ENCODE results near the gene SNAPC5. TPM values are rescaled to one million over a fixed set of nuclear protein-coding genes. Genes with fewer than 3 reads are reported as not detected.

Gene SNAPC5, protein sequence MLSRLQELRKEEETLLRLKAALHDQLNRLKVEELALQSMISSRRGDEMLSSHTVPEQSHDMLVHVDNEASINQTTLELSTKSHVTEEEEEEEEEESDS
- polyA plus RNA-seq (2013, experiment 1 of 2): 19.0 TPM
- 23.8 TPM for polyA plus RNA-seq (2013, experiment 2 of 2)

DNA sequence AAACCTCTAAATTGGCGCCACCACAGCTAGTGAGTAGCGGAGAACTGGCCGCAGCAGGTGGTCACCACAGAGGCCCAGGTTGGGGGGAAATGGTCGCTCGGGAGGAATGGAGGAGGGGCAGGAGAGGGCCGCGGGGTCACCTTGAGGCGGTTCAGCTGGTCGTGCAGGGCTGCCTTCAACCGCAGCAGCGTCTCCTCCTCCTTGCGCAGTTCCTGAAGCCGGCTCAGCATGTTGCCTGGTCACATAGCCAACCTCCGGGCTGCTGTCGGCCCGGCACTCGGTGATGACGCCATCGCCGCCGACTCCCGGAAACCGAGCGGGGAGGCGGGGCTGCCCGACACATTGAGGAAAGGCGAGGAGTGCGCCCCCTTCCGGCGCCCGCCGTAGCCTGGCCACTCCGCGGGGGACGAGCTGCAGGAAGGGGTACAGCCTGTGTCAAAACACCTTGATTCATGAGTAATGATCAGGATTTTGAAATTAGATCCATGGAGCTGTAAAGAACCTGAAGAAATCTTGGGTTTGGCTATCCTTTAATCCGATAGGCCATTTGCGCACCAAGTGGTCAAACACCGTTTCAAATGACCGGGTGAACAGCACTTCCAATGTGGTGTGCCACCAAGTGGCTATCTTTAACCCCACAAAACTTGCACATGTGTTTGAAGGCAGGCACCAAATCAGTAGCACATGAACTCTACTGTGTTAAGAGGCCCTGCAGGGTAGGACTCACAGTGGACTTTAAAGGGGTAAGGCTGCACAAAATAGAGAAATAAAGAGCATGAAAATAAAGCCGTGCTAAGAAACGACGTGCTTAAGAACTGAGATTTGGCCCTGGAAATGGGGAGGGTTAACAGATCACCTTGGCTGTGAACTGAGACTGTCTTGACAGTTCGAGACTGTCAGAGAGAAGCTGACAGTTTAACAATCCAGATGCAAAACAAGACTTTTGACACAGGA is at the start of gene SNAPC5:
SNAPC5 (minus strand) TSS at position 261 of the 954 bp plus-strand sequence; CDS start at position 230, 31 bp downstream.
- Histone ChIP-seq H3K4me3 (ENCODE audit: low read length) (peak within 1 kb of the TSS; percentile 88), H3K36me3 (ENCODE audit: insufficient read depth, low read length) (peaks cover 80% of the 10 kb centered on the region), H3K27ac (ENCODE audit: low read depth, low read length) (peak within 1 kb of the TSS; percentile 99), H3K4me1 (ENCODE audit: insufficient read depth, low read length) (no peaks in the 10 kb centered on the region; the same call in 1 of the 2 replicates), H3K9ac (ENCODE audit: low read depth, low read length) (peak within 1 kb of the TSS; percentile 98), H3K9me3 (ENCODE audit: insufficient read depth, low read depth, low read length) (no peaks in the 10 kb centered on the region), H3K27me3 (ENCODE audit: insufficient read depth, low read length) (no peaks in the 10 kb centered on the region)
- WGBS: 11% methylated on average over 43 of the region's 43 CpGs

DNA sequence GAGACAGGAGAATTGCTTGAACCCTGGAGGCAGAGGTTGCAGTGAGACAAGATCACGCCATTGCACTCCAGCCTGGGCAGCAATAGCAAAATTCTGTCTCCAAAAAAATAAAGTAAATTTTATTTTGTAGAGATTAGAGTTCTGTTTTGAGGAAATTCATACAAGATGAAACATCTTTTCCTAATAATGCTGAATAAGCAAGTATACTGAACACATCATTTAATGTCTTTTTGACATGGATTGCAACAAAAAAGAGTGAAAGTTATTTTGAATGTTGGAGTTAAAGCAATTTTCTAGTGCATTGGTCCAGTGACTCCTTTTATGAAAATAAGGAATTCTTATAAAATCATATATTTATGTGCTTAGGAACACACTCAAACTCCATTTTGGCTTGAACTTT is 47.7 kb upstream of the SNAPC5 start:
- 100% methylated on average over 1 of the region's 1 CpG for WGBS

DNA sequence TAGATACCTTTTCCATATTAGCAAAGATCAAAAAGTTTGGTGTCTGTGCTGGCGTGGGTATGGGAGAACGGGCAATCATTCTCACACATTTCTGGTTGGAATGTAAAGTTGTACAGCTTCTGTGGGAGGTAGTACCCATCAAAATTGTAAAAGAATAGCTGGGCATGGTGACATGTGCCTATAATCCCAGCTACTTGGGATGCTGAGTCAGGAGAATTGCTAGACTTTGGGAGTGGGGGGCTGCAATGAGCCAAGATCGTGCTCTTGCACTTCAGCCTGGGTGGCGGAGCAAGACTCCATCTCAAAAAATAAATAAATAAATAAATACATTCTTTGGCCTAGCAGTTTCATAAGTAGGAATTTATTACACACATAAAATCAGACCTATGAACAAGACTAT is 45.3 kb upstream of the SNAPC5 start:
- Histone ChIP-seq H3K9ac (ENCODE audit: low read depth, low read length) (no peak overlapping the region), H3K27me3 (ENCODE audit: insufficient read depth, low read length) (no peaks in the 10 kb centered on the region), H3K36me3 (ENCODE audit: insufficient read depth, low read length) (peaks cover 77% of the 10 kb centered on the region), H3K4me3 (ENCODE audit: low read length) (no peak overlapping the region), H3K4me1 (ENCODE audit: insufficient read depth, low read length) (no peaks in the 10 kb centered on the region), H3K27ac (ENCODE audit: low read depth, low read length) (no peak overlapping the region), H3K9me3 (ENCODE audit: insufficient read depth, low read depth, low read length) (no peaks in the 10 kb centered on the region)
- 100% methylated on average over 3 of the region's 4 CpGs for WGBS

More for the DNA sequence above, 47.7 kb upstream of the SNAPC5 start:
- H3K9ac ChIP-seq (ENCODE audit: low read depth, low read length): no peak overlapping the region
- H3K36me3 ChIP-seq (ENCODE audit: insufficient read depth, low read length): peaks cover 77% of the 10 kb centered on the region
- no peaks in the 10 kb centered on the region for H3K27me3 ChIP-seq (ENCODE audit: insufficient read depth, low read length)
- H3K27ac ChIP-seq (ENCODE audit: low read depth, low read length): no peak overlapping the region
- H3K4me3 ChIP-seq (ENCODE audit: low read length): no peak overlapping the region
- no peaks in the 10 kb centered on the region for H3K4me1 ChIP-seq (ENCODE audit: insufficient read depth, low read length)
- no peaks in the 10 kb centered on the region for H3K9me3 ChIP-seq (ENCODE audit: insufficient read depth, low read depth, low read length)

DNA sequence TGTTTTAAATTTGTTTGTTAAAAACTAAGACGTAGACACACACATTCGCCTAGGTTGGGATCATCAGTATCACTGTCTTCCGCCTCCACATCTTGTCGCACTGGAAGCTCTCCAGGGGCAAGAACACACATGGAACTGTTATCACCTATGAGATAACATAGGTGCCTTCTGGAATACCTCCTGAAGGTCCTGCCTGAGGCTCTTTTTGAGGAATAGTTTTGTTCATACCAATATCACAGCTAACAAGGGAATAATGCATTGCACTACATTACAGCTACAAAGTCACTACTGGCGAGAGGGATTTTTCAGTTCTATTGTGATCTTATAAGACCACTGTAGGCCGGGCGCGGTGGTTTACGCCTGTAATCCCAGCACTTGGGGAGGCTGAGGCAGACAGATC is 37.5 kb upstream of the SNAPC5 start:
- Histone ChIP-seq H3K27me3 (ENCODE audit: insufficient read depth, low read length) (no peaks in the 10 kb centered on the region), H3K4me3 (ENCODE audit: low read length) (no peak overlapping the region), H3K9me3 (ENCODE audit: insufficient read depth, low read depth, low read length) (no peaks in the 10 kb centered on the region), H3K36me3 (ENCODE audit: insufficient read depth, low read length) (peaks cover 92% of the 10 kb centered on the region), H3K9ac (ENCODE audit: low read depth, low read length) (no peak overlapping the region), H3K4me1 (ENCODE audit: insufficient read depth, low read length) (no peaks in the 10 kb centered on the region), H3K27ac (ENCODE audit: low read depth, low read length) (no peak overlapping the region)
- 89% methylated on average over 9 of the region's 9 CpGs for WGBS

DNA sequence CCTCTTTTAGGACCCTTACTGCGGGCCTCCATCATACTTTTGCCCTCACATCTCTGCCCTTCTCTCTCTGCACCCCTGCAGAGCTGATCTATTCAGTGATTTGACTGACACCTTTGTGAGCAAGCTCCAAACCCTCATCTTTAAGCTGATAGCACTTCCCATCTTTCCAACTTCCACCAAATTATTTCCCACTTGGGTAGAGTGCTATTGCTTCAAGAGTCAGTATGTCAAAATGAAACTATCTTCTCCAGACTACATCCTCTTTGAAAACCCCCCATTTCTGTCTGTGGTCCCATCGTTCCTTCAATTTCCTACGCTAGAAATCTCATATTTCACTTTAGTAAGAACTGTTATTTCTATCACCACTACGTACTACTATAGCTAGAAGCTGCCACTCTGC is 27.3 kb upstream of the SNAPC5 start:
- Histone ChIP-seq H3K27ac (ENCODE audit: low read depth, low read length) (no peak overlapping the region), H3K4me1 (ENCODE audit: insufficient read depth, low read length) (no peaks in the 10 kb centered on the region), H3K27me3 (ENCODE audit: insufficient read depth, low read length) (no peaks in the 10 kb centered on the region), H3K4me3 (ENCODE audit: low read length) (no peak overlapping the region), H3K9ac (ENCODE audit: low read depth, low read length) (no peak overlapping the region), H3K9me3 (ENCODE audit: insufficient read depth, low read depth, low read length) (no peaks in the 10 kb centered on the region), H3K36me3 (ENCODE audit: insufficient read depth, low read length) (peaks cover 98% of the 10 kb centered on the region)
- WGBS: 90% methylated on average over 4 of the region's 4 CpGs

DNA sequence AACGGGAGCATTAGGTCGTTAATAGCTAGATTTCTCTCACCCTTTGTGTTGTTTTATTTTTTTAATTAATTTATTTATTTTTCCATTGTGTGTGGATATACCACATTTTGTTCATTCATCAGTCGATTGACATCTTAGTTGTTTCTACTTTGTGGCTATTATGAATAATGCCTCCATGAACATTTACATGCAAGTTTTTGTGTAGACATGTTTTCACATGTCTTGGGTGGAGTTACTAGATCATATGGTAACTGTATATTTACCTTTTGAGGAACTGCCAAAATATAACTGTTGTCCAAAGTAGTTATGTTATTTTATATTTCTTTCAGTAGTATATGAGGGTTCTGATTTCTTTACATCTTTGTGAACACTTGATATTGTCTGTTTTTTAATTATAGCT is 26.4 kb upstream of the SNAPC5 start:
- Histone ChIP-seq H3K9me3 (ENCODE audit: insufficient read depth, low read depth, low read length) (no peaks in the 10 kb centered on the region), H3K9ac (ENCODE audit: low read depth, low read length) (no peak overlapping the region), H3K27ac (ENCODE audit: low read depth, low read length) (no peak overlapping the region), H3K27me3 (ENCODE audit: insufficient read depth, low read length) (no peaks in the 10 kb centered on the region), H3K36me3 (ENCODE audit: insufficient read depth, low read length) (peaks cover 98% of the 10 kb centered on the region), H3K4me1 (ENCODE audit: insufficient read depth, low read length) (no peaks in the 10 kb centered on the region), H3K4me3 (ENCODE audit: low read length) (no peak overlapping the region)
- 100% methylated on average over 1 of the region's 3 CpGs for WGBS

DNA sequence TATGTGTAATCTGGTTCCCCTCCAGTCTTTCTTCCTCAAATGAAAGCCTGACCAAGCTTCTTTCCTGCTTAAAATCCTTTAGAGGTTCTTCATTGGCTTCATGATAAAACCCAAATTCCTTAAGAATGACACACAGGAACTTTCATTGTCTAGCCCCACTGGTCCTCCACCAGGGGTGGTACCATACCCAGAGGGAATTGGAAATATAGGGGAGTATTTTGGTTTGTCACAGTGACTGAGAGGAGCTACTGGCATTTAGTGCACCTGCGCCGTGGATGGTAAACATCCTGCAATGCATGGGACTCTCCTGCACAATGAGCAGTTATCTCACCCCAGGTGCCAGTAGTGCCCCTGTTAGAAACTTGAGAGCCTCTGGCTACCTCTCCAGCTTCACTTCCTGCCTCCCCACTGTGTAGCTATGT is 18.4 kb upstream of the SNAPC5 start:
- no peaks in the 10 kb centered on the region for H3K27me3 ChIP-seq (ENCODE audit: insufficient read depth, low read length)
- H3K36me3 ChIP-seq (ENCODE audit: insufficient read depth, low read length): peaks cover 85% of the 10 kb centered on the region
- WGBS: 86% methylated on average over 2 of the region's 2 CpGs
- no peak overlapping the region for H3K4me3 ChIP-seq (ENCODE audit: low read length)
- H3K9me3 ChIP-seq (ENCODE audit: insufficient read depth, low read depth, low read length): no peaks in the 10 kb centered on the region
- H3K4me1 ChIP-seq (ENCODE audit: insufficient read depth, low read length): peaks cover 11% of the 10 kb centered on the region; the same call in 1 of the 2 replicates
- H3K9ac ChIP-seq (ENCODE audit: low read depth, low read length): no peak overlapping the region
- H3K27ac ChIP-seq (ENCODE audit: low read depth, low read length): peak overlapping the region; percentile 55

DNA sequence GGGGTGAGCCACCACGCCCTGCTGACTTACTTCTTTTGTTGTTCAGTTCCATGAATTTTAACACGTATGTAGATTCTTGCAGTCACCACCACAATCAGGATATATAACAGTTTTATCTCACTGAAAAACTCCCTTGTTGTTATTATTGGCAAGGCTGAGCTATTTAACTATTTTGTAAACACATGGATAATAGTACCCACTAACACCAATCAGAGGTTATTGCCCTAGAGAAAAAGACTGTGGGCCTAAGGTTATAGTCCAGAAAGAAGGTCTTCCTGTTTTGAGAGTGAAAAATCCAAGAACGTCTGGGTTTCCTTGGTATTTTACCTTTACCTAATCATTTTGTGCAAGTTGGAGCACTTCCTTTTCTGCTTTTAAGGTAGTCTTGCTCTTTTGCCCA is 17.0 kb upstream of the SNAPC5 start:
- H3K27me3 ChIP-seq (ENCODE audit: insufficient read depth, low read length): no peaks in the 10 kb centered on the region
- no peak overlapping the region for H3K27ac ChIP-seq (ENCODE audit: low read depth, low read length)
- peak overlapping the region; percentile 41; the same call in 1 of the 2 replicates for H3K9ac ChIP-seq (ENCODE audit: low read depth, low read length)

DNA sequence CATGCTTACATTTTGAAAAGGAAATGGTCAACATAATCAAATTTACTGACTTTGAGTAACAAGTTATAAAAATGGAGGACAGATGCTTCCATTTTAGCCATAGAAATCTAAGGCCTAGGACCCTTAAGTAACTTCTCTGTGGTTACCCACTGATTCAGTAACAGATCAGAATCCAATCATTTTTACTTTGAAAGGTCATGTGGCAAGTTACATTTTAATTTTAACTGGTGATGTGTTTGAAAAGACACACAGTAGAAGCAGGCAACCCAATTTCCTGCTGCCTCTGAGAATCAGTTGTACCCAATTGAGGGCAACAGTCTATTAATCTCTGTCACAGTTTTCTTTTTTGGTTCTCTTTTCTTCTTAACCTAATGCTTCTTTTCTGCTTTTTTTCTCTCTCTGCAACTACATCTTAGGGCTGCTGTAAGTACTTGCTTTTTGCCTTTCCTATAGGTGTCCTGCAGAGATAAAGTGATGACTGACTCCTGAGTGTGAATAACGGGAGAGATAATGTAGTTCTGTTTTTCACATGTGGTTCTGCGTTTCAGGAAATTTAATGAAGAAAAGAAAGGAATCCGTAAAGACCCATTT is 10.8 kb upstream of the SNAPC5 start:
- Histone ChIP-seq H3K4me1 (ENCODE audit: insufficient read depth, low read length) (no peaks in the 10 kb centered on the region), H3K36me3 (ENCODE audit: insufficient read depth, low read length) (peaks cover 46% of the 10 kb centered on the region), H3K9me3 (ENCODE audit: insufficient read depth, low read depth, low read length) (no peaks in the 10 kb centered on the region), H3K27ac (ENCODE audit: low read depth, low read length) (no peak overlapping the region), H3K27me3 (ENCODE audit: insufficient read depth, low read length) (no peaks in the 10 kb centered on the region), H3K4me3 (ENCODE audit: low read length) (no peak overlapping the region), H3K9ac (ENCODE audit: low read depth, low read length) (no peak overlapping the region)
- WGBS: 94% methylated on average over 2 of the region's 3 CpGs

More for the DNA sequence above, 17.0 kb upstream of the SNAPC5 start:
- 98% methylated on average over 3 of the region's 3 CpGs for WGBS
- H3K36me3 ChIP-seq (ENCODE audit: insufficient read depth, low read length): peaks cover 81% of the 10 kb centered on the region
- no peak overlapping the region for H3K4me3 ChIP-seq (ENCODE audit: low read length)
- no peaks in the 10 kb centered on the region for H3K9me3 ChIP-seq (ENCODE audit: insufficient read depth, low read depth, low read length)
- peaks cover 11% of the 10 kb centered on the region; the same call in 1 of the 2 replicates for H3K4me1 ChIP-seq (ENCODE audit: insufficient read depth, low read length)

DNA sequence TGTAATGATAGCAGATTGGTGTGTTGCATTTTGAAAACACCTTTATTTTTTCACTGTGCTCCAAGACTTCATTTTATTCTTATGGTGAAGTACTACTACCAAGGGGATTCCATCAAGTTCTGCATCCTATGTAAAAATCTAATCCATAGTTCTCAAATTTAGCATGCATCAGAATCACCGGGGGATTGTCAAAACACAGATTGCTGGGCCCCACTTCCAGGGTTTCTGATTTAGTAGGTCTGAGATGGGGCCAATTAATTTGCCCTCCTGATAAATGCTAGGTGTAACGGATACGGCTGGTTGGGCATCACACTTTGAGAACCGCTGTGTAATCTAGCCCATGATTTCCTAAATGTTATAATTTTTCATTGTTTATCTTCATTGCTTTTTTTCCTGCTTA is 8.3 kb upstream of the SNAPC5 start:
- peak overlapping the region; percentile 97; the same call in 1 of the 2 replicates for H3K27ac ChIP-seq (ENCODE audit: low read depth, low read length)
- 55% methylated on average over 4 of the region's 4 CpGs for WGBS
- peaks cover 50% of the 10 kb centered on the region for H3K36me3 ChIP-seq (ENCODE audit: insufficient read depth, low read length)
- H3K9ac ChIP-seq (ENCODE audit: low read depth, low read length): peak overlapping the region; percentile 99
- H3K27me3 ChIP-seq (ENCODE audit: insufficient read depth, low read length): no peaks in the 10 kb centered on the region
- peak overlapping the region; percentile 92 for H3K4me3 ChIP-seq (ENCODE audit: low read length)
- no peaks in the 10 kb centered on the region for H3K9me3 ChIP-seq (ENCODE audit: insufficient read depth, low read depth, low read length)
- no peaks in the 10 kb centered on the region for H3K4me1 ChIP-seq (ENCODE audit: insufficient read depth, low read length)

DNA sequence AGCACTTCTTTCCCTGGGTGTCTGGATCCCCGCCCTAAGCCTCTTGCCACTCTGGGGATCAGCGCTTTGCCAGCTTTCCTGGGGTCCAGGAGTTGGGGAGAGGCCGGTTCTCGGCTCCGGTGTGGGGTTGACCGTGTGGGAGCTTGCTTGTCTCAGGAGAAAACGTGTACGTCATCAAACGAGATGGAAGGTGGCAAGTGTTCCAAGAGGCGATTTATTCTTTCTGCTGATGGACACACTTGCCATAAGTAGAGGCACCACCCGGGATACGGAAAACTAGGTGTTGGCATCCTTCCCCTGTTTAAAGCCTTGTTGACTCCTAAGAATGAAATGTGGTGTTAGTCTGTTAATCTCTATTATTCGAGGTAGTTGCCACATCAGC is 7.9 kb upstream of the SNAPC5 start:
- H3K4me3 ChIP-seq (ENCODE audit: low read length): peak overlapping the region; percentile 92
- H3K4me1 ChIP-seq (ENCODE audit: insufficient read depth, low read length): no peaks in the 10 kb centered on the region
- 1% methylated on average over 13 of the region's 13 CpGs for WGBS
- H3K36me3 ChIP-seq (ENCODE audit: insufficient read depth, low read length): peaks cover 50% of the 10 kb centered on the region
- peak overlapping the region; percentile 97 for H3K27ac ChIP-seq (ENCODE audit: low read depth, low read length)
- H3K27me3 ChIP-seq (ENCODE audit: insufficient read depth, low read length): no peaks in the 10 kb centered on the region
- H3K9ac ChIP-seq (ENCODE audit: low read depth, low read length): peak overlapping the region; percentile 99
- H3K9me3 ChIP-seq (ENCODE audit: insufficient read depth, low read depth, low read length): no peaks in the 10 kb centered on the region
